Urinary bladder (tissue), 4 donors: Measurements from ENCODE around the gene CDK5. TPM values are rescaled to one million over a fixed set of nuclear protein-coding genes. Genes with fewer than 3 reads are reported as not detected.

Experiments
- DNase-seq: peaks from one replicate; pipeline ENCODE4 v3.0.0-alpha.2; 2015; ENCODE audit errors: extremely low spot score
- H3K27ac ChIP-seq: one replicate; pipeline ENCODE4 v1.5.1; 2013; ENCODE audit warnings: low read depth, mild to moderate bottlenecking, moderate library complexity
- H3K36me3 ChIP-seq: one replicate; pipeline ENCODE4 v1.6.1; 2013; ENCODE audit warnings: mild to moderate bottlenecking, moderate library complexity; ENCODE audit not compliant: insufficient read depth
- H3K4me1 ChIP-seq: one replicate; pipeline ENCODE4 v1.6.1; 2013; ENCODE audit warnings: mild to moderate bottlenecking, moderate library complexity; ENCODE audit not compliant: insufficient read depth
- H3K4me3 ChIP-seq: one replicate; pipeline ENCODE4 v1.5.1; 2013; ENCODE audit warnings: low read depth, low read length
- WGBS: extraction: QIAGEN DNeasy Blood & Tissue Kit; methylation state at CpG from one replicate; pipeline ENCODE4 v1.1.7; 2013; 5-methylcytosine and 5-hydroxymethylcytosine counted together
- polyA plus RNA-seq: library from polyadenylated mRNA; stranded (reverse); fragments of 200-250 nt; gene quantifications from one replicate; pipeline ENCODE4 v1.2.3, GENCODE V29; 2013
- total RNA-seq: library from RNA; depleted of rRNA; stranded (reverse); fragments of >200 nt; gene quantifications from one replicate; pipeline ENCODE4 v1.2.3, GENCODE V29; 2014
- donor health status: healthy with polysubstance abuse.
- donor health status: healthy.

The CDK5 gene
- total and polyA plus RNA-seq, 2 donors: 6.7 to 9.4 TPM

GRCh38 chr7:151082141-151083070 is 24.7 kb upstream of the CDK5 start:
- DNase-seq: no peak
- Histone ChIP-seq H3K4me3 (peak overlapping the region; percentile 80), H3K36me3 (no peaks in the 10 kb centered on the region), H3K4me1 (no peaks in the 10 kb centered on the region), H3K27ac (peak overlapping the region; percentile 88)
- WGBS: 54% methylated on average over 42 of the region's 42 CpGs

GRCh38 chr7:151081170-151082101 is 23.7 kb upstream of the CDK5 start:
- Histone ChIP-seq H3K4me3 (peak overlapping the region; percentile 24), H3K27ac (peak overlapping the region; percentile 86), H3K36me3 (no peaks in the 10 kb centered on the region), H3K4me1 (no peaks in the 10 kb centered on the region)
- WGBS: 18% methylated on average over 64 of the region's 64 CpGs
- DNase-seq: no peak

GRCh38 chr7:151080522-151081169 is 22.9 kb upstream of the CDK5 start, which contains the start of gene FASTK:
Gene FASTK, minus strand, starts transcription at chr7:151080809. Its CDS starts 43 bp downstream, at chr7:151080766.
- Histone ChIP-seq H3K4me1 (no peaks in the 10 kb centered on the region), H3K4me3 (peak within 1 kb of the TSS; percentile 81), H3K36me3 (no peaks in the 10 kb centered on the region), H3K27ac (peak within 1 kb of the TSS; percentile 97)
- peak; percentile 79 for DNase-seq
- WGBS: 1% methylated on average over 66 of the region's 66 CpGs

- no peak for DNase-seq
Observed at GRCh38 chr7:151080067-151080521, 22.4 kb upstream of the CDK5 start.

GRCh38 chr7:151079199-151079910 is 21.7 kb upstream of the CDK5 start:
- Histone ChIP-seq H3K4me1 (no peaks in the 10 kb centered on the region), H3K27ac (no peak overlapping the region), H3K36me3 (peaks cover 3% of the 10 kb centered on the region), H3K4me3 (peak overlapping the region; percentile 81)
- DNase-seq: no peak
- WGBS: 72% methylated on average over 27 of the region's 27 CpGs

More at GRCh38 chr7:151080067-151080521, 22.4 kb upstream of the CDK5 start:
- WGBS: under 1% methylated on average over 31 of the region's 31 CpGs
- Histone ChIP-seq H3K27ac (peak overlapping the region; percentile 97), H3K36me3 (no peaks in the 10 kb centered on the region), H3K4me3 (peak overlapping the region; percentile 81), H3K4me1 (no peaks in the 10 kb centered on the region)

- DNase-seq: no peak
- 37% methylated on average over 22 of the region's 22 CpGs for WGBS
- no peak overlapping the region for H3K4me3 ChIP-seq
- H3K27ac ChIP-seq: no peak overlapping the region
- H3K36me3 ChIP-seq: peaks cover 3% of the 10 kb centered on the region
- H3K4me1 ChIP-seq: no peaks in the 10 kb centered on the region
Observed at GRCh38 chr7:151078233-151079040, 20.7 kb upstream of the CDK5 start.

- Histone ChIP-seq H3K4me1 (no peaks in the 10 kb centered on the region), H3K27ac (no peak overlapping the region), H3K36me3 (peaks cover 3% of the 10 kb centered on the region), H3K4me3 (no peak overlapping the region)
- WGBS: 70% methylated on average over 10 of the region's 10 CpGs
- DNase-seq: no peak
Observed at GRCh38 chr7:151077705-151078232, 20.1 kb upstream of the CDK5 start.

- Histone ChIP-seq H3K27ac (no peak overlapping the region), H3K4me3 (no peak overlapping the region), H3K4me1 (no peaks in the 10 kb centered on the region), H3K36me3 (peaks cover 3% of the 10 kb centered on the region)
- DNase-seq: no peak
- WGBS: 74% methylated on average over 33 of the region's 33 CpGs
Observed at GRCh38 chr7:151076863-151077704, 19.4 kb upstream of the CDK5 start.

- no peak for DNase-seq
- WGBS: 83% methylated on average over 22 of the region's 22 CpGs
- no peaks in the 10 kb centered on the region for H3K4me1 ChIP-seq
- no peak overlapping the region for H3K4me3 ChIP-seq
- H3K36me3 ChIP-seq: peaks cover 3% of the 10 kb centered on the region
- no peak overlapping the region for H3K27ac ChIP-seq
Observed at GRCh38 chr7:151075978-151076426, 18.3 kb upstream of the CDK5 start.

GRCh38 chr7:151075662-151075971 is 17.9 kb upstream of the CDK5 start:
- no peak overlapping the region for H3K4me3 ChIP-seq
- WGBS: 81% methylated on average over 7 of the region's 7 CpGs
- peaks cover 3% of the 10 kb centered on the region for H3K36me3 ChIP-seq

More at GRCh38 chr7:151075662-151075971, 17.9 kb upstream of the CDK5 start:
- no peak for DNase-seq
- Histone ChIP-seq H3K27ac (no peak overlapping the region), H3K4me1 (no peaks in the 10 kb centered on the region)
